ENCODE measurements around the gene NDUFB1. TPM values are rescaled to one million over a fixed set of nuclear protein-coding genes. Genes with fewer than 3 reads are reported as not detected.

NDUFB1 gene
- total RNA-seq, 2 experiments from 2014 or later: 68.9 to 118 TPM

- Mint-ChIP-seq H3K36me3 (ENCODE audit: low read depth) (peaks cover 5% of the 10 kb centered on the region), H3K27me3 (no peaks in the 10 kb centered on the region), H3K4me3 (no peak overlapping the region), H3K9me3 (ENCODE audit: low read depth) (no peaks in the 10 kb centered on the region), H3K4me1 (peaks cover 21% of the 10 kb centered on the region), H3K27ac (no peak overlapping the region)
- ChIA-PET CTCF (interaction anchor here (0.6 to 1.1 kb wide), 3 partner anchors 8 to 442 kb away, joined by 3 read pairs; partner anchors contain the start of genes CPSF2 and NDUFB1), POLR2A (no interaction called here)
- intact Hi-C loops (cut with DNase I, micrococcal nuclease): no loop called here
- DNase-seq (no peak), ATAC-seq (no peak)
These were observed 21.7 kb downstream of the NDUFB1 start for GRCh38 chr14:92099802-92100201.

- CTCF ChIA-PET: interaction anchor here (0.5 to 1.1 kb wide), 3 partner anchors 15 to 173 kb away, joined by 3 to 4 read pairs (median 4); partner anchors contain the start of genes CPSF2 and NDUFB1
- DNase-seq (peak; percentile 35), ATAC-seq (no peak)
- Mint-ChIP-seq H3K4me1 (no peaks in the 10 kb centered on the region), H3K27me3 (no peaks in the 10 kb centered on the region), H3K4me3 (no peak overlapping the region), H3K9me3 (ENCODE audit: low read depth) (no peaks in the 10 kb centered on the region), H3K36me3 (ENCODE audit: low read depth) (peaks cover 16% of the 10 kb centered on the region), H3K27ac (no peak overlapping the region)
- intact Hi-C loops (cut with DNase I, micrococcal nuclease): no loop called here
- POLR2A ChIA-PET: interaction anchor here (0.6 kb wide), 1 partner anchor 16 kb away, joined by 6 read pairs; no protein-coding TSS in a partner anchor
These were observed 28.2 kb downstream of the NDUFB1 start for GRCh38 chr14:92093320-92093719.

DNA sequence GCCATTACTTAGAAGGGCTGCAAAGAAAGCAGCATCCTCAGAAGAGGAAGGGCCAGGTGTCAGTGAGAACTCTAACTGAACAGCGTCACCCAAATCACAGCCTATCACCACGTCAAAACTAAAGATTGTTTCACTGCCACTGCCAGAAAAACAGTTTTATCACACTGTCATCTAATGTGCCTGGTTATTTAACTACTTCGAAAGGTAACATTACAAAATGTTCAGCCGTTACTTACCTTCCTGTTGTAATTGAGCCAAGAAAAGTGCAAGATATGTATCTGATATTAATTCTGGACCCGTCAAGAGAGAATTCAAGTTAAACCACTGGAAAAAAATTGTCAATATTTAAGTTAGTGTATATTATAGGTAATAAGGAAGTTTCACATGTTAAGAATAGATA is 33.0 kb downstream of the NDUFB1 start:
- no peaks in the 10 kb centered on the region for H3K4me1 Mint-ChIP-seq
- ATAC-seq (no peak), DNase-seq (no peak)
- intact Hi-C loops (cut with DNase I, micrococcal nuclease): no loop called here
- ChIA-PET CTCF (interaction anchor here (0.6 kb wide), 1 partner anchor 89 kb away, joined by 3 read pairs; no protein-coding TSS in a partner anchor), POLR2A (interaction anchor here (0.6 kb wide), 2 partner anchors 45 to 71 kb away, joined by 3 to 4 read pairs; no protein-coding TSS in a partner anchor)
- H3K9me3 Mint-ChIP-seq (ENCODE audit: low read depth): no peaks in the 10 kb centered on the region
- peaks cover 29% of the 10 kb centered on the region for H3K36me3 Mint-ChIP-seq (ENCODE audit: low read depth)
- no peak overlapping the region for H3K27ac Mint-ChIP-seq
- H3K27me3 Mint-ChIP-seq: no peaks in the 10 kb centered on the region
- H3K4me3 Mint-ChIP-seq: no peak overlapping the region

DNA sequence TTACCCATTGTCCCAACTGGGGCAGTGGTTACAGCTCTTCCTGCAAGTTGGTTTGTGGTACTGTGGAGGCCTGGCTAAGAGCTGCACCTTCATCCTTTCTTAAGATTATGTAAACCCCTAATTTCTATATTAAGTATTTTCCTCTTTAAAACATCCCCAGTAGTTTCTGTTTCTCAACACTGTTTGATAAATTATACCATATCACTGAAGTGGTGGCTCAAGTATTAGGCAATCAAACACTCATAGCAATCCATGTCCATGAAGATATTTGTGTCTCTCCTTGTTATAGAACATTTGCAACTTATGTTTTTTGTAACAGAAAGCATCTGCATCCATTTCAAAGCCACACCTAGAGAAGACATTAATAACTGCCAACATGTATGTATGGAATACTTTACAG is 47.0 kb downstream of the NDUFB1 start:
- Mint-ChIP-seq H3K27me3 (no peaks in the 10 kb centered on the region), H3K4me3 (no peak overlapping the region), H3K36me3 (ENCODE audit: low read depth) (peaks cover 11% of the 10 kb centered on the region), H3K4me1 (no peaks in the 10 kb centered on the region), H3K9me3 (ENCODE audit: low read depth) (no peaks in the 10 kb centered on the region), H3K27ac (peak overlapping the region; percentile 24)
- ChIA-PET POLR2A (no interaction called here), CTCF (interaction anchor here (1.6 kb wide), 1 partner anchor 12 kb away, joined by 4 read pairs; no protein-coding TSS in a partner anchor)
- intact Hi-C loops (cut with DNase I, micrococcal nuclease): no loop called here
- DNase-seq: no peak
- no peak for ATAC-seq

Other genes with a start within 250 kb of the NDUFB1 start
- 1 to 10 TPM; 3.0 to 4.7 TPM for gene FBLN5, start 174.0 kb downstream of the NDUFB1 start, total RNA-seq
- gene TRIP11, start 81.6 kb downstream of the NDUFB1 start, total RNA-seq: 10 to 100 TPM; 35.7 to 41.0 TPM
- gene ATXN3, start 15.1 kb downstream of the NDUFB1 start, total RNA-seq: 10 to 100 TPM; 32.7 to 36.0 TPM
- 100 to 1,000 TPM; 102 to 117 TPM for gene CPSF2, start 263 bp upstream of the NDUFB1 start, total RNA-seq
- gene SLC24A4, start 201.5 kb upstream of the NDUFB1 start, total RNA-seq: not detected